Activated T-helper 17 cell treated with anti-CD3 and anti-CD28 coated beads, Interleukin-2, amount 50 U/mL, for 72 hours (primary cell): Measurements from ENCODE around the gene ADSS2. TPM values are rescaled to one million over a fixed set of nuclear protein-coding genes. Genes with fewer than 3 reads are reported as not detected.
"Not testable (repeated sequence)": the region's sequence is repeated elsewhere in the genome, so short reads cannot be mapped to it uniquely, and the experiment has no call there.

ENCODE experiments used
- ATAC-seq: fragments of 150-1000 bp; cut with Tn5 transposase; replicated peaks from 2 replicates; pipeline ENCODE4 v1.10.0; 2021; ENCODE audit warnings: mild to moderate bottlenecking, moderate library complexity
- H3K27ac Mint-ChIP-seq: one replicate; pipeline ENCODE4 v1.8.0; 2022; ENCODE audit warnings: mixed read lengths
- H3K27me3 Mint-ChIP-seq: one replicate; pipeline ENCODE4 v1.8.0; 2022; ENCODE audit warnings: mixed read lengths
- H3K36me3 Mint-ChIP-seq: one replicate; pipeline ENCODE4 v1.8.0; 2022; ENCODE audit warnings: low read depth, mild to moderate bottlenecking, mixed read lengths
- H3K4me1 Mint-ChIP-seq: one replicate; pipeline ENCODE4 v1.8.0; 2022; ENCODE audit warnings: mixed read lengths
- H3K4me3 Mint-ChIP-seq: one replicate; pipeline ENCODE4 v1.8.0; 2022; ENCODE audit warnings: mild to moderate bottlenecking, mixed read lengths
- H3K9me3 Mint-ChIP-seq: one replicate; pipeline ENCODE4 v1.8.0; 2022; ENCODE audit warnings: mixed read lengths
- total RNA-seq, 2 donors: library from RNA; stranded (reverse); gene quantifications; one replicate each; pipeline ENCODE4 v1.2.3, GENCODE V29; 2022

The ADSS2 gene
- total RNA-seq, 2 donors from 2014 or later: 48.8 to 56.3 TPM

- not testable (repeated sequence) for H3K4me1 Mint-ChIP-seq, H3K36me3 Mint-ChIP-seq
These were observed 77.2 kb downstream of the ADSS2 start for GRCh38 chr1:244374484-244374883.

DNA sequence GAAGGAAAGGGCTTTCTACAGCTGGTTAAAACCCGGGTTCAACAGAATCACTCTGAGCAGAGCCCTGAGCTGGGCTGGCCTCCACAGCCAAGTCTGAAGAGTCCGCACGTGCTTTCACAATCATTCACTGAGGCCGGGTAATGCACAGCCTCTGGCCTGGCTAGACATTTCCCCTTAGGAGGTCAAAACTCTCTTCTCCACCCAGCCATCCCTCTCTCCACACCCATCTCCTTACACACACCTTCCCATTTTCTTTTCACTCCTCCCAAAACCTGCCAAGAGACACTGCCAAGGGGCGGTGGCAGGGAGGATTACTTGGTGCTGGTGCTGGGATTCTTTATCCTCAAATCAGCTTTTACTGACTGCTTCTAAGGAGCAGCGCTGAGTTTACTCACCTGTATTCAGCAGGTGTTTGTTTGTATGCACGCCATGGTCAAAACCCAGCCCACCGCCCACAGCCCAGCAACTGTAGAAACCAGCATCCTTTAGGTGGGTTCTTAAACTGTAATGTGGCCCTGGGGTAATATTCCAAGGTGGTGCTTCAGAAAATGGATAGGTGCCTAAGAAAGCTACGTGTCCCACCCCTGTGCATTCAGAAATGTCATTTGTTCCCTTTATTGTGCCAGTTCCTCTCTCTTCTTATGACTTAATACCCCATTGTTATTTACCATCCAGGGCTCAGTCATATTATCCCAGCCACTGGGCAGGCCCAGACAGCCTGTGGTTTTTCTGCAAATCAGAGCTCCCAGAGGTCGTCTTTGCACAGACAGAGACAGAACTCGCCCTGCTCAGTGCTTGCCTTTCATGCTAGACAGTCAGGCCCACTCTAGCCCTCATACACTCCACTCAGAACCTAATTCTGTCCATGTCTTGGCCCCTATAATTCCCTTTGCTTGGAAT is 80.2 kb downstream of the ADSS2 start:
- peak; percentile 54 for ATAC-seq
- Mint-ChIP-seq H3K27ac (no peak overlapping the region), H3K9me3 (no peaks in the 10 kb centered on the region), H3K27me3 (no peaks in the 10 kb centered on the region), H3K4me3 (no peak overlapping the region), H3K36me3 (no peaks in the 10 kb centered on the region), H3K4me1 (peaks cover 4% of the 10 kb centered on the region)

More at GRCh38 chr1:244374484-244374883, 77.2 kb downstream of the ADSS2 start:
- H3K9me3 Mint-ChIP-seq, H3K4me3 Mint-ChIP-seq, H3K27me3 Mint-ChIP-seq, H3K27ac Mint-ChIP-seq, ATAC-seq: not testable (repeated sequence)

DNA sequence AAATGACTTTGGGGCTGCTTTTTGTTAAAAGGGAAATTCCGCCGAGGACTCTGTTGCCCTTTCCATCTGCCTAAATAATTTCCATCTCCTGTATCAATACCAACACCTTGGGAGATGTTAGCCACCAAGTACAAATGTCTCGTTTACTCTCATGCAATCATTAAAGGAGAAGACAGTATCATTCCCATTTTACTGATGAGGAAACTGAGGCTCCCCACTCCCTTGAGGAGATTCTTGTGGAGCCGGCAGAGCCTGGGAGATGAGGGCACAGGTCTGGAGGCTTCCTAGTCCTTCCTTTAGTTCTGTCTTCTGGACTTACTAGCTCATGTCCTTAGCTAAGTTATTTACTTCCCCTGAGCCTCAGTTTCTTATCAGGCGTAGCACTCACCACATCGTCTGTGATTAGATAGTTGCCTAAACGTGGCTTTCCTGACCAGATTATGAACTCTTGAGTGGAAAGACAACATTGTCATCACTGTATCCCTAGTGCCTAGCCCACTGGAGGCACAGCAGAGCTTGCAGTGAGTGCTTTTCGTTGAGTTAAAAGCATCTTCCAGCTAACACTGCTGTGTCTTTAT is 81.6 kb downstream of the ADSS2 start:
- ATAC-seq: no peak
- no peaks in the 10 kb centered on the region for H3K27me3 Mint-ChIP-seq
- no peaks in the 10 kb centered on the region for H3K36me3 Mint-ChIP-seq
- peaks cover 4% of the 10 kb centered on the region for H3K4me1 Mint-ChIP-seq
- H3K4me3 Mint-ChIP-seq: no peak overlapping the region
- H3K27ac Mint-ChIP-seq: no peak overlapping the region
- H3K9me3 Mint-ChIP-seq: no peaks in the 10 kb centered on the region

DNA sequence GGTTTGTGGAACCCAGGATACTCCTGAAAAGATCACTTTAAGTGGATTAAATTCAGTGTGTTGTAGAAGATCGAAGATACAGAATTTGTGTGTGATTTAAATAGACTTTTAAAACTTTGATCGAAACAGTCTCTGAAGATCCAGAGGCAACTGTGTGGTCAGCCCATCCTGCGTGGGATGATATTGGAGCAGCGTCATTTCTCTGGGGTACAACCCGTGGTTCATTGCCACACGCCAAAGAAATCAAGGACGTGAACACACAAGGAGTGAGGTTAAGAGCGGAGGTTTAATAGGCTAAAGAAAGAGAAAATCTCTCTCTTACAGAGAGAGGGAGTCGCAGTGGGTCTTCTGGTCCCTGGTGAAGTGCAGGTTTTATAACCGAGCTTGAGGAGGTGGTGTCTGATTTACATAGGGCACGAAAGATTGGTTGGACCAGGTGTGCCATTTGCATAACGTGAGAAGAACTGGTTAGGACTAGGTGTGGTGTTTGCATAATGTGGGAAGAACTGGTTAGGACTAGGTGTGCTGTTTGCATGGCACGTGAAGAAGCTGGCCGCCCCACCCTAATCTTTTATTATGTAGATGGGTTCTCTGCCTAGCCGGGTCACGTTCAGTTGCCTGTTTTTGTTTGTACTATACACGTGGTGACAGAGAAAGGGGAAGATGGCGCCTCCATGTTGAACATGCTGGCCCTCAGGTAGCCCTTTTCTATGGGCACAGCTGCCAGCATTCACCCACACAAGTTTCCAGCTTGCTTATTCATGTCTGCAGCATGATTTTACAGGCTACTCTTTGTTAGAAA is 82.3 kb downstream of the ADSS2 start:
- Mint-ChIP-seq H3K27ac (no peak overlapping the region), H3K4me3 (no peak overlapping the region), H3K4me1 (peaks cover 4% of the 10 kb centered on the region), H3K27me3 (no peaks in the 10 kb centered on the region), H3K36me3 (no peaks in the 10 kb centered on the region), H3K9me3 (no peaks in the 10 kb centered on the region)
- no peak for ATAC-seq

- Mint-ChIP-seq H3K27ac (no peak overlapping the region), H3K4me1 (peaks cover 4% of the 10 kb centered on the region), H3K4me3 (no peak overlapping the region), H3K27me3 (no peaks in the 10 kb centered on the region), H3K36me3 (no peaks in the 10 kb centered on the region), H3K9me3 (no peaks in the 10 kb centered on the region)
- no peak for ATAC-seq
These were observed 83.4 kb downstream of the ADSS2 start for GRCh38 chr1:244368279-244368678.

DNA sequence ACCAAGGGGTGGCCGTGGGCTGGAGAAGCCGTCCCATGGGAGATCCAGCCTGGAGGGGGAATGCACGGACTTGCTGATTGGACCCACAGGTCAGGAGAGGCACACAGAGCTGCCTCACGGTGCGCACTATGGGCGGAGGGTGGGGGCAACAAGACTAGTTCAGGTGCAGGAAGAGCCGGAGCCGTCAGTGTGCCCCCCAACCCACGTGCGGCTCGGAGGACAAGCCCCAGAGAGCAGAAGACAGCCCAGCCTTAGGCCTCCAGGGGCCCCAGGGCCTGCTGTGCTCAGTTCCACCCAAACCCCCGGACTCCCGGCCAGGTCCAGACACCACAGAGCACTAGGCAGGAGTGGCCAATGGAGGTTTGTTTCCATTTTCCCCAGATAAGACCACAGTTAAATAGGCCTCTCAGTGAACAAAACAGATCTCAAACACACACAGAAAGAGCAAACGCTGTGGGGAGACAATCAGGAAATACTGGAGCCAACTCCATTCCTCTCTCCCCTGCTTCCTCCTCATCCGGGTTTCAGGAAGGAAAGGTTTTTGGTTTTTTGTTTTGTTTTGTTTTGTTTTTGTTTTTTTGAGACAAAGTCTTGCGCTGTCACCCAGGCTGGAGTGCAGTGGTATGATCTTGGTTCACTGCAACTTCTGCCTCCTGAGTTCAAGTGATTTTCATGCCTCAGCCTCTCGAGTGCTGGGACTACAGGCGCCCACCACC is 84.2 kb downstream of the ADSS2 start:
- Mint-ChIP-seq H3K36me3 (no peaks in the 10 kb centered on the region), H3K4me3 (no peak overlapping the region), H3K4me1 (peaks cover 4% of the 10 kb centered on the region), H3K27me3 (no peaks in the 10 kb centered on the region), H3K27ac (peak overlapping the region; percentile 39), H3K9me3 (no peaks in the 10 kb centered on the region)
- no peak for ATAC-seq

- Mint-ChIP-seq H3K4me3 (no peak overlapping the region), H3K36me3 (no peaks in the 10 kb centered on the region), H3K9me3 (no peaks in the 10 kb centered on the region), H3K27me3 (no peaks in the 10 kb centered on the region), H3K27ac (no peak overlapping the region), H3K4me1 (no peaks in the 10 kb centered on the region)
- ATAC-seq: no peak
These were observed 85.9 kb downstream of the ADSS2 start for GRCh38 chr1:244365809-244366208.

DNA sequence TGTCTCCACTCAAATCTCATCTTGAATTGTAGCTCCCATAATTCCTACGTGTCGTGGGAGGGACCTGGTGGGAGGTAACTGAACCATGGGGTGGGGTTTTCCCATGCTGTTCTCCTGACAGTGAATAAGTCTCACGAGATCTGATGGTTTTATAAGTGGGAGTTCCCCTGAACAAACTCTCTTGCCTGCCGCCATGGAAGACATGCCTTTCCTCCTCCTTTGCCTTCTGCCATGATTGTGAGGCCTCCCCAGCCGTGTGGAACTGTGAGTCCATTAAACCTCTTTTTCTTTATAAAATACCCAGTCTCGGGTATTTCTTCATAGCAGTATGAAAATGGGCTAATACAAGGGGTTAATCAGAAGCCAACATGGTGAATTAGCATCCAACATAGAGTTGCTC is 86.4 kb downstream of the ADSS2 start:
- H3K27ac Mint-ChIP-seq, H3K4me3 Mint-ChIP-seq, H3K27me3 Mint-ChIP-seq, H3K9me3 Mint-ChIP-seq, ATAC-seq, H3K36me3 Mint-ChIP-seq, H3K4me1 Mint-ChIP-seq: not testable (repeated sequence)

DNA sequence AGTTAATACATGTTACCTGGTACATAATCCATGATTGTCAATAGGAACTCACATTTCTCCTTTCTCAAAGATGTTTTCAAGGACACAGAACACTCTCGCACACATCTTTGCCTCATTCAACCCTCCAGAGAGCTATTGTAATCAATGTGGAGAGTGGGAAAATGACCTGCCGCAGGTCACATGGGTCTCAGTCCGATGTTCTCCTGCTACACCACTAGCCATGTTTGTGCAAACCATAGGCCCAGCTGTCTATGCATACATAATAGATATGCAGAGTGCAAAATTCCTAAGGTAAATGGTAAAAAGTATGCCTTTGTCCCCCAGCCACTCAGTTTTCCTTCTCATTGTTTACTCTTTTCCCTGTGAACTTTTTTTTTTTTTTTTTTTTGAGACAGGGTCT is 89.2 kb downstream of the ADSS2 start:
- Mint-ChIP-seq H3K4me1 (no peaks in the 10 kb centered on the region), H3K4me3 (no peak overlapping the region), H3K27me3 (no peaks in the 10 kb centered on the region), H3K9me3 (no peaks in the 10 kb centered on the region), H3K36me3 (no peaks in the 10 kb centered on the region), H3K27ac (no peak overlapping the region)
- ATAC-seq: no peak

DNA sequence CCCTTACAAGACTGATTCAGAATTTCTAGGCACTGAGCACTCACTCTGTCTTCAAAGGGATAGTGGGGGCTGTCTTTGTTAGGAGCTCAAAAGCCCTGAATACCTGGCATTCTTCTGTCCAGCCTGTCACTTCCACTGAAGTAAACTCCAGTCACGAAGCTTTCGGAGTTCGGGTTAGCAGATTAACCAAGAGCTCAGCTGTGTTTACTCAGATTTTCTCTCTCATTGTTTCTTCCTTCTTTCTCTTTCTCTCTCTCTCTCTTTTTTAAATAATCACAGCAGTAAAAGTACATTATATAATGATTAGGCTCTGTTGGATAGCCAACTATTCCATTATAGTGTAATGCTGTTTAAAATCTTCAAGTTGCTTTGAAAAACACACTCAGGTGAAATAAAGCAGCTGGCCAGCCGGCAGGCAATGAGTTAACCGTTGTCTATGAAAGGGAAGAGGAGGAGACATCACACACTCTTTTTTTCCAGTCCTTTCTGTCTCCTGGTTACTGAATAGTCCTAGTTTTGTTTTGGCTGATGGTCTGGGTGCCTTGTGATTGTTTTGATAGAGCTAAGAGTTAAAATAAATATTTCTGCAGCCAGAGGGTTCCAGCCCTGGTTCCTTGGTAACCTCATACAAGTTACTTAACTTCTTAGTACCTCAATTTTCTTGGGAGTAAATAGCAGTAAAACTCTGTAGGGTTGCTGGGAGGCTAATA is 89.8 kb downstream of the ADSS2 start:
- Mint-ChIP-seq H3K27ac (no peak overlapping the region), H3K4me1 (no peaks in the 10 kb centered on the region), H3K4me3 (no peak overlapping the region), H3K27me3 (no peaks in the 10 kb centered on the region), H3K9me3 (no peaks in the 10 kb centered on the region), H3K36me3 (no peaks in the 10 kb centered on the region)
- no peak for ATAC-seq

Other genes starting within 250 kb of the ADSS2 start
- under 1 TPM; 0.53 to 0.69 TPM for gene CATSPERE, start 9.4 kb upstream of the ADSS2 start, total RNA-seq
- gene DESI2, start 201.2 kb upstream of the ADSS2 start, total RNA-seq: 10 to 100 TPM; 27.1 to 32.6 TPM